IMR-90 (cell line): ENCODE measurements around the gene ZNF385D. TPM values are rescaled to one million over a fixed set of nuclear protein-coding genes. Genes with fewer than 3 reads are reported as not detected.

Experiments used
- ATAC-seq: fragments of 200-7000 bp; cut with Tn5 transposase; 2 replicates; pipeline ENCODE4 v1.9.1; 2020; ENCODE audit warnings: low read depth, mild to moderate bottlenecking, moderate library complexity
- BruUV-seq: library from RNA; stranded (reverse); fragments of 400-500 nt; replicated peaks from 2 replicates; lab custom pipeline; 2021; lab: Mats Ljungman, UMichigan
- CTCF ChIA-PET: fragments of 300-600 bp; formaldehyde crosslinking; extraction: SDS; loops from one replicate; lab custom pipeline; 2021; ENCODE audit warnings: antibody characterized with exemption; lab: Yijun Ruan, JAX
- POLR2A ChIA-PET: fragments of 300-600 bp; sonication (Branson Sonifier 250); formaldehyde crosslinking; loops from one replicate; lab custom pipeline; 2022; ENCODE audit warnings: antibody characterized with exemption; ENCODE audit not compliant: unreplicated experiment; lab: Charles Lee
- DNase-seq: peaks from one replicate; pipeline ENCODE4 v3.0.0; 2013
- H2AFZ ChIP-seq: replicated peaks from 2 replicates; pipeline ENCODE3; 2013; ENCODE audit warnings: low read length, mild to moderate bottlenecking; ENCODE audit not compliant: poor library complexity
- H2AK5ac ChIP-seq: 2 replicates; pipeline ENCODE4 v1.6.1; 2013; ENCODE audit warnings: low read depth, low read length, inconsistent platforms
- H2AK9ac ChIP-seq: replicated peaks from 2 replicates; pipeline ENCODE3; 2013; ENCODE audit warnings: mild to moderate bottlenecking, low read depth, low read length, moderate library complexity; ENCODE audit not compliant: poor library complexity
- H2BK120ac ChIP-seq: 2 replicates; pipeline ENCODE4 v1.6.1; 2013; ENCODE audit warnings: low read depth, low read length, inconsistent platforms
- H2BK15ac ChIP-seq: 3 replicates; pipeline ENCODE4 v1.6.1; 2013; ENCODE audit warnings: low read depth, low read length, inconsistent platforms
- H2BK20ac ChIP-seq: 2 replicates; pipeline ENCODE4 v1.6.1; 2013; ENCODE audit warnings: low read depth, mild to moderate bottlenecking, inconsistent platforms, low read length, moderate library complexity
- H2BK5ac ChIP-seq: 2 replicates; pipeline ENCODE4 v1.6.1; 2013; ENCODE audit warnings: mild to moderate bottlenecking, low read depth, low read length, inconsistent platforms; ENCODE audit not compliant: poor library complexity, severe bottlenecking
- H3K14ac ChIP-seq: replicated peaks from 2 replicates; pipeline ENCODE4 v1.6.1; 2013; ENCODE audit warnings: low read depth, low read length, inconsistent platforms
- H3K18ac ChIP-seq: 2 replicates; pipeline ENCODE4 v1.6.1; 2013; ENCODE audit warnings: low read depth, low read length, control low read depth
- H3K23ac ChIP-seq: 2 replicates; pipeline ENCODE4 v1.6.1; 2013; ENCODE audit warnings: low read depth, low read length, inconsistent platforms
- H3K27ac ChIP-seq: 2 replicates; pipeline ENCODE4 v1.5.1; 2013; ENCODE audit warnings: mild to moderate bottlenecking, control low read depth, low read length; ENCODE audit not compliant: insufficient read depth
- H3K27me3 ChIP-seq: 2 replicates; pipeline ENCODE4 v1.6.1; 2013; ENCODE audit warnings: low read length; ENCODE audit not compliant: control insufficient read depth, insufficient read depth
- H3K36me3 ChIP-seq: 2 replicates; pipeline ENCODE4 v1.6.1; 2013; ENCODE audit warnings: low read length, mixed read lengths; ENCODE audit not compliant: control insufficient read depth, insufficient read depth
- H3K4ac ChIP-seq: 2 replicates; pipeline ENCODE4 v1.6.1; 2013; ENCODE audit warnings: low read depth, low read length, inconsistent platforms
- H3K4me1 ChIP-seq: 2 replicates; pipeline ENCODE4 v1.6.1; 2013; ENCODE audit warnings: low read length, mixed read lengths; ENCODE audit not compliant: control insufficient read depth, insufficient read depth
- H3K4me2 ChIP-seq: 2 replicates; pipeline ENCODE4 v1.6.1; 2013; ENCODE audit warnings: low read depth, mild to moderate bottlenecking, control low read depth, low read length, moderate library complexity
- H3K4me3 ChIP-seq: 2 replicates; pipeline ENCODE4 v1.5.1; 2013; ENCODE audit warnings: low read depth, mild to moderate bottlenecking, control low read depth, low read length, moderate library complexity; ENCODE audit not compliant: insufficient read depth
- H3K56ac ChIP-seq: 2 replicates; pipeline ENCODE4 v1.6.1; 2013; ENCODE audit warnings: low read length, inconsistent platforms; ENCODE audit not compliant: insufficient read depth; ENCODE audit errors: extremely low read depth
- H3K79me1 ChIP-seq, 2 experiments: 2 replicates each; pipeline ENCODE4 v1.6.1; 2013; ENCODE audit warnings: low read length in 2 of 2, inconsistent platforms in 1 of 2, low read depth in 1 of 2
- H3K9ac ChIP-seq: 2 replicates; pipeline ENCODE4 v1.6.1; 2013; ENCODE audit warnings: low read depth, low read length, control low read depth
- H3K9me1 ChIP-seq: 2 replicates; pipeline ENCODE4 v1.6.1; 2013; ENCODE audit warnings: low read length, inconsistent platforms; ENCODE audit not compliant: insufficient read depth
- H3K9me3 ChIP-seq: 2 replicates; pipeline ENCODE4 v1.6.1; 2013; ENCODE audit warnings: low read length; ENCODE audit not compliant: control insufficient read depth, insufficient read depth
- H4K20me1 ChIP-seq: 2 replicates; pipeline ENCODE4 v1.6.1; 2013; ENCODE audit warnings: low read length, inconsistent platforms; ENCODE audit not compliant: insufficient read depth
- H4K5ac ChIP-seq: 2 replicates; pipeline ENCODE4 v1.6.1; 2013; ENCODE audit warnings: mild to moderate bottlenecking, low read depth, low read length, control low read depth
- H4K8ac ChIP-seq, 2 experiments: 2 replicates each; pipeline ENCODE4 v1.6.1; 2013; ENCODE audit warnings: low read depth in 2 of 2, low read length in 2 of 2, control low read depth in 1 of 2, inconsistent platforms in 1 of 2
- H4K91ac ChIP-seq: 2 replicates; pipeline ENCODE4 v1.6.1; 2013; ENCODE audit warnings: low read depth, low read length, inconsistent platforms; ENCODE audit not compliant: insufficient read depth
- BHLHE40 ChIP-seq: fragments of 150-350 bp; IDR thresholded peaks from 2 replicates; pipeline ENCODE4 v1.6.1; 2016; ENCODE audit warnings: mild to moderate bottlenecking, low read depth, low read length
- CEBPB ChIP-seq: IDR thresholded peaks from 2 replicates; pipeline ENCODE4 v1.6.1; 2012; ENCODE audit warnings: low read depth, low read length, improper control_type of control experiment
- CHD1 ChIP-seq: IDR thresholded peaks from 2 replicates; pipeline ENCODE4 v1.6.1; 2012; ENCODE audit warnings: low read depth, low read length, improper control_type of control experiment
- MXI1 ChIP-seq: IDR thresholded peaks from 2 replicates; pipeline ENCODE4 v1.6.1; 2012; ENCODE audit warnings: low read depth, mild to moderate bottlenecking, low read length, moderate library complexity, borderline replicate concordance
- NFE2L2 ChIP-seq: fragments of 150-350 bp; IDR thresholded peaks from 2 replicates; pipeline ENCODE4 v1.6.1; 2016; ENCODE audit warnings: low read depth, mild to moderate bottlenecking, low read length
- POLR2A ChIP-seq: IDR thresholded peaks from 2 replicates; pipeline ENCODE4 v1.6.1; 2012; ENCODE audit warnings: mild to moderate bottlenecking, low read depth, low read length
- RAD21 ChIP-seq: IDR thresholded peaks from 2 replicates; pipeline ENCODE4 v1.6.1; 2012; ENCODE audit warnings: low read length, improper control_type of control experiment
- RCOR1 ChIP-seq: IDR thresholded peaks from 2 replicates; pipeline ENCODE4 v1.6.1; 2012; ENCODE audit warnings: mild to moderate bottlenecking, low read length, improper control_type of control experiment; ENCODE audit not compliant: insufficient replicate concordance
- RFX5 ChIP-seq: IDR thresholded peaks from 2 replicates; pipeline ENCODE4 v1.8.0; 2012; ENCODE audit warnings: low read depth, mild to moderate bottlenecking, low read length, moderate library complexity
- SMC3 ChIP-seq: fragments of 150-350 bp; IDR thresholded peaks from 2 replicates; pipeline ENCODE4 v1.6.1; 2016; ENCODE audit warnings: low read depth, mild to moderate bottlenecking, antibody characterized with exemption, low read length, moderate library complexity
- WGBS, 2 experiments: methylation state at CpG; one replicate each; pipeline versions ENCODE4 v1.1.5 to v1.1.7; 2013; ENCODE audit warnings: missing lambda C conversion rate in 2 of 2; ENCODE audit not compliant: insufficient read length in 1 of 2; ENCODE audit errors: extremely low coverage in 2 of 2; 5-methylcytosine and 5-hydroxymethylcytosine counted together
- dilution Hi-C: fragments of 300-500 bp; cut with HindIII; formaldehyde crosslinking; loops from one replicate; pipeline ENCODE4 v1.14.3; 2018; ENCODE audit warnings: low sequenced_read_pairs; ENCODE audit not compliant: unreplicated experiment
- in situ Hi-C: fragments of 300-500 bp; cut with MboI; formaldehyde crosslinking; loops from 3 replicates; pipeline ENCODE4 v1.14.3; 2019; ENCODE audit warnings: low sequenced_read_pairs, inconsistent platforms, mixed read lengths
- intact Hi-C: fragments of 100-400 bp; cut with micrococcal nuclease; formaldehyde crosslinking; loops from 2 replicates; pipeline ENCODE4 v1.10.0; 2022
- polyA plus RNA-seq, 3 experiments: library from polyadenylated mRNA; depleted of rRNA; stranded (reverse); fragments of >200 nt; gene quantifications; 2 replicates each; pipeline ENCODE4 v1.2.3, GENCODE V29; 2012; ENCODE audit warnings: low replicate concordance in 1 of 3
- total RNA-seq: library from RNA; depleted of rRNA; stranded (reverse); fragments of >200 nt; gene quantifications from 2 replicates; pipeline ENCODE4 v1.2.3, GENCODE V29; 2012
- TF ChIP-seq, protein P1 (sequence below): fragments of 150-350 bp; IDR thresholded peaks from 2 replicates; pipeline ENCODE4 v1.6.1; 2017; ENCODE audit warnings: mild to moderate bottlenecking, antibody characterized with exemption, low read length, low read depth
- TF ChIP-seq, protein P2 (sequence below): fragments of 150-350 bp; IDR thresholded peaks from 2 replicates; pipeline ENCODE4 v1.6.1; 2016; ENCODE audit warnings: low read depth, mild to moderate bottlenecking, low read length, moderate library complexity, borderline replicate concordance
- TF ChIP-seq, protein P3 (sequence below): conservative IDR thresholded peaks from 2 replicates; pipeline ENCODE4 v1.5.1; 2012; ENCODE audit warnings: mild to moderate bottlenecking, low read depth, low read length, improper control_type of control experiment

ZNF385D gene
- total and polyA plus RNA-seq, 2 of the 4 experiments (the other 2 are of a cell fraction): 0.18 to 2.4 TPM

- Histone ChIP-seq H3K4me1 (no peaks in the 10 kb centered on the region), H3K4ac (no peak overlapping the region), H3K56ac (no peak overlapping the region), H4K20me1 (no peaks in the 10 kb centered on the region), H2BK120ac (no peak overlapping the region), H2BK15ac (no peak overlapping the region), H3K79me1 (no peaks in the 10 kb centered on the region), H4K8ac (no peak overlapping the region), H2AK5ac (no peak overlapping the region), H3K9me1 (no peaks in the 10 kb centered on the region), H3K27me3 (no peaks in the 10 kb centered on the region), H3K4me2 (no peak overlapping the region), H3K36me3 (no peaks in the 10 kb centered on the region), H2BK5ac (no peak overlapping the region), H3K23ac (no peak overlapping the region), H4K91ac (no peak overlapping the region), H4K5ac (no peak overlapping the region), H3K14ac (no peak overlapping the region), H2AK9ac (no peak overlapping the region), H3K4me3 (no peak overlapping the region), H3K27ac (no peak overlapping the region), H3K9me3 (no peaks in the 10 kb centered on the region), H2AFZ (no peak overlapping the region), H2BK20ac (no peak overlapping the region), H3K18ac (no peak overlapping the region), H3K9ac (no peak overlapping the region)
- no CpG with 5 or more reads among the region's 3 CpGs for WGBS, 2 experiments
- in situ Hi-C loops: no loop called here
- TF ChIP-seq RCOR1 (no peak), CHD1 (no peak), CEBPB (no peak), NFE2L2 (no peak), MXI1 (no peak), POLR2A (no peak), BHLHE40 (no peak), RFX5 (no peak), RAD21 (no peak), SMC3 (no peak)
- TF ChIP-seq, protein P1, sequence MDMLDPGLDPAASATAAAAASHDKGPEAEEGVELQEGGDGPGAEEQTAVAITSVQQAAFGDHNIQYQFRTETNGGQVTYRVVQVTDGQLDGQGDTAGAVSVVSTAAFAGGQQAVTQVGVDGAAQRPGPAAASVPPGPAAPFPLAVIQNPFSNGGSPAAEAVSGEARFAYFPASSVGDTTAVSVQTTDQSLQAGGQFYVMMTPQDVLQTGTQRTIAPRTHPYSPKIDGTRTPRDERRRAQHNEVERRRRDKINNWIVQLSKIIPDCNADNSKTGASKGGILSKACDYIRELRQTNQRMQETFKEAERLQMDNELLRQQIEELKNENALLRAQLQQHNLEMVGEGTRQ: no peak
- TF ChIP-seq, protein P2, sequence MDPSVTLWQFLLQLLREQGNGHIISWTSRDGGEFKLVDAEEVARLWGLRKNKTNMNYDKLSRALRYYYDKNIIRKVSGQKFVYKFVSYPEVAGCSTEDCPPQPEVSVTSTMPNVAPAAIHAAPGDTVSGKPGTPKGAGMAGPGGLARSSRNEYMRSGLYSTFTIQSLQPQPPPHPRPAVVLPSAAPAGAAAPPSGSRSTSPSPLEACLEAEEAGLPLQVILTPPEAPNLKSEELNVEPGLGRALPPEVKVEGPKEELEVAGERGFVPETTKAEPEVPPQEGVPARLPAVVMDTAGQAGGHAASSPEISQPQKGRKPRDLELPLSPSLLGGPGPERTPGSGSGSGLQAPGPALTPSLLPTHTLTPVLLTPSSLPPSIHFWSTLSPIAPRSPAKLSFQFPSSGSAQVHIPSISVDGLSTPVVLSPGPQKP: no peak
- TF ChIP-seq, protein P3, sequence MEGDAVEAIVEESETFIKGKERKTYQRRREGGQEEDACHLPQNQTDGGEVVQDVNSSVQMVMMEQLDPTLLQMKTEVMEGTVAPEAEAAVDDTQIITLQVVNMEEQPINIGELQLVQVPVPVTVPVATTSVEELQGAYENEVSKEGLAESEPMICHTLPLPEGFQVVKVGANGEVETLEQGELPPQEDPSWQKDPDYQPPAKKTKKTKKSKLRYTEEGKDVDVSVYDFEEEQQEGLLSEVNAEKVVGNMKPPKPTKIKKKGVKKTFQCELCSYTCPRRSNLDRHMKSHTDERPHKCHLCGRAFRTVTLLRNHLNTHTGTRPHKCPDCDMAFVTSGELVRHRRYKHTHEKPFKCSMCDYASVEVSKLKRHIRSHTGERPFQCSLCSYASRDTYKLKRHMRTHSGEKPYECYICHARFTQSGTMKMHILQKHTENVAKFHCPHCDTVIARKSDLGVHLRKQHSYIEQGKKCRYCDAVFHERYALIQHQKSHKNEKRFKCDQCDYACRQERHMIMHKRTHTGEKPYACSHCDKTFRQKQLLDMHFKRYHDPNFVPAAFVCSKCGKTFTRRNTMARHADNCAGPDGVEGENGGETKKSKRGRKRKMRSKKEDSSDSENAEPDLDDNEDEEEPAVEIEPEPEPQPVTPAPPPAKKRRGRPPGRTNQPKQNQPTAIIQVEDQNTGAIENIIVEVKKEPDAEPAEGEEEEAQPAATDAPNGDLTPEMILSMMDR: no peak
- ChIA-PET CTCF (no interaction called here), POLR2A (no interaction called here)
- intact Hi-C loops: no loop called here
- dilution Hi-C loops: no loop called here
- DNase-seq (no peak), ATAC-seq (no peak)
- BruUV-seq: no TSS peak
Measured at GRCh38 chr3:21697707-21698106, 53.3 kb downstream of the ZNF385D start.
